ENCODE data around the gene ZMYND11. TPM values are rescaled to one million over a fixed set of nuclear protein-coding genes. Genes with fewer than 3 reads are reported as not detected.
"Not testable (repeated sequence)": the region's sequence is repeated elsewhere in the genome, so short reads cannot be mapped to it uniquely, and the experiment has no call there.

The ZMYND11 gene
- total RNA-seq, 1 experiment from 2014 or later = 37.5 TPM

GRCh38 chr10:251982-252582, 116.8 kb downstream of the ZMYND11 start:
- Histone ChIP-seq H3K27me3 (ENCODE audit: control insufficient read depth, insufficient read depth, low read length) (no peaks in the 10 kb centered on the region), H3K9me3 (ENCODE audit: control insufficient read depth, insufficient read depth, low read depth, low read length) (no peaks in the 10 kb centered on the region), H3K4me1 (ENCODE audit: control insufficient read depth, insufficient read depth, low read length) (no peaks in the 10 kb centered on the region), H3K4me3 (ENCODE audit: low read depth in 2 of 2, low read length in 2 of 2) (no peak overlapping the region), H3K36me3 (ENCODE audit: control insufficient read depth, insufficient read depth, low read length) (peaks cover 5% of the 10 kb centered on the region; the same call in 1 of the 2 replicates), H3K27ac (ENCODE audit: low read length) (no peak overlapping the region)
- no peak for DNase-seq (ENCODE audit: low read depth, low spot score)
- CTCF ChIA-PET = no interaction called here
- intact Hi-C loops (cut with micrococcal nuclease; ENCODE audit: unreplicated experiment) = no loop called here
- TF ChIP-seq SIN3A (IDR thresholded peaks at IDR 0.05; ENCODE audit: borderline replicate concordance, insufficient read depth, low read depth, low read length) (no peak), CTCF (IDR thresholded peaks at IDR 0.05) (no peak), TCF7L2 (IDR thresholded peaks at IDR 0.05; ENCODE audit: low read depth, low read length) (no peak), POLR2AphosphoS5 (IDR thresholded peaks at IDR 0.05; ENCODE audit: low read depth, low read length) (no peak), REST (IDR thresholded peaks at IDR 0.05; ENCODE audit: insufficient read depth in 1 of 2, low read depth in 2 of 2, low read length in 1 of 2) (no peak)
- in situ Hi-C loops (cut with HindIII; ENCODE audit: low pct_unique_long_range_greater_than_20kb, low sequenced_read_pairs) = no loop called here
- ATAC-seq = no peak
- no TSS peak for BruUV-seq (replicated peaks)
- POLR2A ChIA-PET = no interaction called here

GRCh38 chr10:260819-261429, 125.7 kb downstream of the ZMYND11 start:
- CTCF ChIA-PET = no interaction called here
- no TSS peak for BruUV-seq (replicated peaks)
- no peaks in the 10 kb centered on the region for H3K36me3 ChIP-seq (ENCODE audit: control insufficient read depth, insufficient read depth, low read length)
- DNase-seq (ENCODE audit: low read depth, low spot score) (no peak), ATAC-seq (no peak)
- H3K4me1 ChIP-seq (ENCODE audit: control insufficient read depth, insufficient read depth, low read length) = no peaks in the 10 kb centered on the region
- intact Hi-C loops (cut with micrococcal nuclease; ENCODE audit: unreplicated experiment) = no loop called here
- H3K4me3 ChIP-seq (ENCODE audit: low read depth in 2 of 2, low read length in 2 of 2) = no peak overlapping the region
- no peaks in the 10 kb centered on the region for H3K27me3 ChIP-seq (ENCODE audit: control insufficient read depth, insufficient read depth, low read length)
- H3K9me3 ChIP-seq (ENCODE audit: control insufficient read depth, insufficient read depth, low read depth, low read length) = no peaks in the 10 kb centered on the region
- POLR2A ChIA-PET = no interaction called here
- H3K27ac ChIP-seq (ENCODE audit: low read length) = no peak overlapping the region
- in situ Hi-C loops (cut with HindIII; ENCODE audit: low pct_unique_long_range_greater_than_20kb, low sequenced_read_pairs) = no loop called here
- TF ChIP-seq SIN3A (IDR thresholded peaks at IDR 0.05; ENCODE audit: borderline replicate concordance, insufficient read depth, low read depth, low read length) = no peak
- no peak for TF ChIP-seq REST (IDR thresholded peaks at IDR 0.05; ENCODE audit: insufficient read depth in 1 of 2, low read depth in 2 of 2, low read length in 1 of 2)
- TF ChIP-seq CTCF (IDR thresholded peaks at IDR 0.05) = no peak
- no peak for TF ChIP-seq POLR2AphosphoS5 (IDR thresholded peaks at IDR 0.05; ENCODE audit: low read depth, low read length)
- no peak for TF ChIP-seq TCF7L2 (IDR thresholded peaks at IDR 0.05; ENCODE audit: low read depth, low read length)

GRCh38 chr10:264160-265073, 129.2 kb downstream of the ZMYND11 start:
- in situ Hi-C loops (cut with HindIII; ENCODE audit: low pct_unique_long_range_greater_than_20kb, low sequenced_read_pairs); H3K4me1 ChIP-seq (ENCODE audit: control insufficient read depth, insufficient read depth, low read length); BruUV-seq (replicated peaks); H3K9me3 ChIP-seq (ENCODE audit: control insufficient read depth, insufficient read depth, low read depth, low read length); H3K4me3 ChIP-seq (ENCODE audit: low read depth in 2 of 2, low read length in 2 of 2); H3K36me3 ChIP-seq (ENCODE audit: control insufficient read depth, insufficient read depth, low read length); ATAC-seq; POLR2A ChIA-PET; CTCF ChIA-PET; H3K27ac ChIP-seq (ENCODE audit: low read length); DNase-seq (ENCODE audit: low read depth, low spot score); H3K27me3 ChIP-seq (ENCODE audit: control insufficient read depth, insufficient read depth, low read length); intact Hi-C loops (cut with micrococcal nuclease; ENCODE audit: unreplicated experiment): not testable (repeated sequence)

All from Panc1 (cell line).